ENCODE results near the gene NPIPB12.
"Not testable (repeated sequence)": the region's sequence is repeated elsewhere in the genome, so short reads cannot be mapped to it uniquely, and the experiment has no call there.

DNA sequence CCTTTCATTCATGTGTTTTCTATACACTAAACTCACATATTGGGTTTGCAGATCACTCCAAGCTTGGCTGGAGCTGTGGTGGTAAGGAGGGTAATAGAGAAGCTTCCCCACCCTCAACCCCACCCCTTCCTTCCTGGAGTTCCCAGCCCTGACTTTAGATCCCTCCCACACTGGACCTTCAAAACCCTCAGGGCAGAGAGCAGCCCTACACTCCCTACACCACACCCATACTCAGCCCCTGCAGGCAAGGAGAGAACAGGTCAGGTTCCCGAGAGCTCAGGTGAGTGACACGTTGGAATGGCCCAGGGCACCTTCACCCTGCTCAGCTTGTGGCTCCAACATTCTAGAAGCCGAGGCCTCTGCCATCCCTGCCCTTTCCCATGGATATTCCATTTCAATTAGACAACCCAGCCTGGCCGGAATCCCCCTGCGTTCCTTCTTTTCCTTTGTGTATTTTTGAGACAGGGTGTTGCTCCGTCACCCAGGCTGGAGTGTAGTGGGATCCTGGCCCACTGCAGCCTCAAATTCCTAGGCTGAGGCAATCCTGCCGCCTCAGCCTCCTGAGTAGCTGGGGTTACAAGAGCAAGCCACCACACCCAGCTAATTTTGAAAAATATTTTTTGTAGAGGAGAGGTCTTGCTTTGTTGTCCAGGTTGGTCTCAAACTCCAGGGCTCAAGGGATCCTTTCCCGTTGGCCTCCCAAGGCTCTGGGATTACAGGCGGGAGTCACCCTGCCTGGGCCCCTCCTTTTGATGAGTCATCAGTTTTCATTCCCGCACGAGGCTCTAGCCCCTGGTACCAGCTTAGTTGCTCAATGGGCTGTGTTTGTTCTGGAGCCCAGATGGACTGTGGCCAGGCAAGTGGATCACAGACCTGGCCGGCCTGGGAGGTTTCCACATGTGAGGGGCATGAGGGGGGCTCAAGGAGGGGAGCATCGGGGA lies 46.2 kb downstream of the NPIPB12 start, which contains the start of gene SULT1A4:
- TF ChIP-seq, protein P1, sequence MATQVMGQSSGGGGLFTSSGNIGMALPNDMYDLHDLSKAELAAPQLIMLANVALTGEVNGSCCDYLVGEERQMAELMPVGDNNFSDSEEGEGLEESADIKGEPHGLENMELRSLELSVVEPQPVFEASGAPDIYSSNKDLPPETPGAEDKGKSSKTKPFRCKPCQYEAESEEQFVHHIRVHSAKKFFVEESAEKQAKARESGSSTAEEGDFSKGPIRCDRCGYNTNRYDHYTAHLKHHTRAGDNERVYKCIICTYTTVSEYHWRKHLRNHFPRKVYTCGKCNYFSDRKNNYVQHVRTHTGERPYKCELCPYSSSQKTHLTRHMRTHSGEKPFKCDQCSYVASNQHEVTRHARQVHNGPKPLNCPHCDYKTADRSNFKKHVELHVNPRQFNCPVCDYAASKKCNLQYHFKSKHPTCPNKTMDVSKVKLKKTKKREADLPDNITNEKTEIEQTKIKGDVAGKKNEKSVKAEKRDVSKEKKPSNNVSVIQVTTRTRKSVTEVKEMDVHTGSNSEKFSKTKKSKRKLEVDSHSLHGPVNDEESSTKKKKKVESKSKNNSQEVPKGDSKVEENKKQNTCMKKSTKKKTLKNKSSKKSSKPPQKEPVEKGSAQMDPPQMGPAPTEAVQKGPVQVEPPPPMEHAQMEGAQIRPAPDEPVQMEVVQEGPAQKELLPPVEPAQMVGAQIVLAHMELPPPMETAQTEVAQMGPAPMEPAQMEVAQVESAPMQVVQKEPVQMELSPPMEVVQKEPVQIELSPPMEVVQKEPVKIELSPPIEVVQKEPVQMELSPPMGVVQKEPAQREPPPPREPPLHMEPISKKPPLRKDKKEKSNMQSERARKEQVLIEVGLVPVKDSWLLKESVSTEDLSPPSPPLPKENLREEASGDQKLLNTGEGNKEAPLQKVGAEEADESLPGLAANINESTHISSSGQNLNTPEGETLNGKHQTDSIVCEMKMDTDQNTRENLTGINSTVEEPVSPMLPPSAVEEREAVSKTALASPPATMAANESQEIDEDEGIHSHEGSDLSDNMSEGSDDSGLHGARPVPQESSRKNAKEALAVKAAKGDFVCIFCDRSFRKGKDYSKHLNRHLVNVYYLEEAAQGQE (IDR thresholded peaks at IDR 0.05; ENCODE audit: low read depth), result not testable (repeated sequence)
- not testable (repeated sequence) for TF ChIP-seq POLR2A (IDR thresholded peaks at IDR 0.05; ENCODE audit: borderline replicate concordance, extremely low read depth, insufficient read depth, insufficient read length); TCF7L2 (IDR thresholded peaks at IDR 0.05; ENCODE audit: borderline replicate concordance, extremely low read depth, insufficient read depth, insufficient read length); YY1 (IDR thresholded peaks at IDR 0.05; ENCODE audit: extremely low read depth, insufficient replicate concordance, low read depth, low read length); FOSL1 (IDR thresholded peaks at IDR 0.05; ENCODE audit: low read depth)
- TF ChIP-seq, protein P2, sequence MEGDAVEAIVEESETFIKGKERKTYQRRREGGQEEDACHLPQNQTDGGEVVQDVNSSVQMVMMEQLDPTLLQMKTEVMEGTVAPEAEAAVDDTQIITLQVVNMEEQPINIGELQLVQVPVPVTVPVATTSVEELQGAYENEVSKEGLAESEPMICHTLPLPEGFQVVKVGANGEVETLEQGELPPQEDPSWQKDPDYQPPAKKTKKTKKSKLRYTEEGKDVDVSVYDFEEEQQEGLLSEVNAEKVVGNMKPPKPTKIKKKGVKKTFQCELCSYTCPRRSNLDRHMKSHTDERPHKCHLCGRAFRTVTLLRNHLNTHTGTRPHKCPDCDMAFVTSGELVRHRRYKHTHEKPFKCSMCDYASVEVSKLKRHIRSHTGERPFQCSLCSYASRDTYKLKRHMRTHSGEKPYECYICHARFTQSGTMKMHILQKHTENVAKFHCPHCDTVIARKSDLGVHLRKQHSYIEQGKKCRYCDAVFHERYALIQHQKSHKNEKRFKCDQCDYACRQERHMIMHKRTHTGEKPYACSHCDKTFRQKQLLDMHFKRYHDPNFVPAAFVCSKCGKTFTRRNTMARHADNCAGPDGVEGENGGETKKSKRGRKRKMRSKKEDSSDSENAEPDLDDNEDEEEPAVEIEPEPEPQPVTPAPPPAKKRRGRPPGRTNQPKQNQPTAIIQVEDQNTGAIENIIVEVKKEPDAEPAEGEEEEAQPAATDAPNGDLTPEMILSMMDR (IDR thresholded peaks at IDR 0.05 in 2 of 3, conservative IDR thresholded peaks at IDR 0.05 in 1 of 3; ENCODE audit: borderline replicate concordance in 1 of 3, insufficient read depth in 1 of 3, low read depth in 2 of 3, low read length in 2 of 3), result not testable (repeated sequence)
- TF ChIP-seq, protein P3, sequence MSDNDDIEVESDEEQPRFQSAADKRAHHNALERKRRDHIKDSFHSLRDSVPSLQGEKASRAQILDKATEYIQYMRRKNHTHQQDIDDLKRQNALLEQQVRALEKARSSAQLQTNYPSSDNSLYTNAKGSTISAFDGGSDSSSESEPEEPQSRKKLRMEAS (IDR thresholded peaks at IDR 0.05), result not testable (repeated sequence)

Measured in HCT116 (cell line).